Tibial artery (tissue), 4 donors: ENCODE measurements around the gene STON1.
A peak's percentile ranks its signal among the peaks of the same experiment; 100 is the strongest.

Experiments used
- DNase-seq, 2 donors: peaks; one replicate each; pipeline ENCODE4 v3.0.0-alpha.2; 2019
- H3K27ac ChIP-seq, 2 donors: fragments of 200-600 bp; sonication (generic) in 1 of 2; 1 replicate in 1 of 2; 2 replicates in 1 of 2; pipeline ENCODE4 v1.5.1; 2018 to 2019; ENCODE audit warnings: mild to moderate bottlenecking in 1 of 2
- H3K27me3 ChIP-seq, 2 donors: fragments of 200-600 bp; sonication (generic) in 1 of 2; one replicate each; pipeline versions ENCODE4 v1.5.1 to v1.6.0; 2016 to 2019
- H3K36me3 ChIP-seq, 3 donors: fragments of 200-600 bp; sonication (generic) in 2 of 3; one replicate each; pipeline ENCODE4 v1.5.1; 2016 to 2019; ENCODE audit warnings: mild to moderate bottlenecking in 2 of 3
- H3K4me1 ChIP-seq, 4 donors: fragments of 200-600 bp; sonication (generic) in 2 of 4; 1 replicate in 3 of 4; 2 replicates in 1 of 4; pipeline ENCODE4 v1.5.1; 2016 to 2019
- H3K4me3 ChIP-seq, 2 donors: fragments of 200-600 bp; sonication (generic) in 1 of 2; 1 replicate in 1 of 2; 2 replicates in 1 of 2; pipeline ENCODE4 v1.5.1; 2018 to 2019; ENCODE audit warnings: mild to moderate bottlenecking in 2 of 2
- H3K9me3 ChIP-seq, 3 donors: fragments of 200-600 bp; sonication (generic) in 1 of 3; one replicate each; pipeline ENCODE4 v1.5.1; 2016 to 2019
- intact Hi-C: fragments of 100-400 bp; cut with DNase I; formaldehyde crosslinking; loops from one replicate; pipeline ENCODE4 v1.15.0; 2023; ENCODE audit warnings: low total_unique reads
- TF ChIP-seq, protein P1 (sequence below), 2 experiments: fragments of 200-600 bp in 1 of 2; fragments of 450-650 bp in 1 of 2; IDR thresholded peaks; one replicate each; pipeline ENCODE4 v1.5.1; 2017 to 2019; ENCODE audit warnings: antibody characterized with exemption in 2 of 2, mild to moderate bottlenecking in 1 of 2, moderate library complexity in 1 of 2

The STON1 gene

DNA sequence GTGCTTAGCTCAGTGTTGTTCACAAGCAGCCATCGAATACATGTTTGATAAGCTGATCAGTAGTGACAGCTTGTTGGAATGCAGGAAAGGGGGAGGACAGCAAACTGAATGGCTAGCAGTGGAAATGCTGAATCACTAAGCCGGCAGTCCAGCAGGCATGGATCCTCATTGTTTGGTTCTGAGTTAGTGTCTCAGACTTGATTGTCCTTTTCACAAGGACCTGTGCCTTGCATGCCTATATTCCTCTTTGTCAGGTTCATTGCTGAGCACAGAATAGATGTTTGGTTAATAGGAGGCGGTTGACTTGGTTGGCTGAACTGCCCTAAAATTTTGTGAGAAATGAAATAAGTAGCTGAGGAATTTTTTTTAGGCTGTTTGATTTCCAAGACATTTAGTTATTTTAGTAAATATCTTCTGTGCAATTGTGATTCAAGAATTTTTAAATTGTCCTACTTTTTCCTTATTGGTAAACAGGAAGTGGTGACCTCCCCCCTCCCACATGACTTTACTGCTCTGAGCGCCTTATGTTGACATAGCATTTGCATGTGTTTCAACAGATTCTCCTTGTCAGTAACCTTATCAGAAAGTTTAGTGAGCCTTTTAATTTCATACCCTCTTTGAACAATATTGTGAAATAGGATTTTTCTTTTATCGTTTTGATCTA lies 21.4 kb upstream of the STON1 start:
- Histone ChIP-seq H3K4me3 (no peak overlapping the region), H3K4me1 (peaks cover 0 to 29% (median 1%) of the 10 kb centered on the region in 4 donors), H3K27me3 (no peaks in the 10 kb centered on the region), H3K36me3 (peaks cover 17 to 68% (median 33%) of the 10 kb centered on the region in 3 donors), H3K9me3 (no peaks in the 10 kb centered on the region), H3K27ac (peak overlapping the region; percentile 29 to 33)
- DNase-seq, result no peak
- intact Hi-C loops, result no loop called here
- TF ChIP-seq, protein P1, sequence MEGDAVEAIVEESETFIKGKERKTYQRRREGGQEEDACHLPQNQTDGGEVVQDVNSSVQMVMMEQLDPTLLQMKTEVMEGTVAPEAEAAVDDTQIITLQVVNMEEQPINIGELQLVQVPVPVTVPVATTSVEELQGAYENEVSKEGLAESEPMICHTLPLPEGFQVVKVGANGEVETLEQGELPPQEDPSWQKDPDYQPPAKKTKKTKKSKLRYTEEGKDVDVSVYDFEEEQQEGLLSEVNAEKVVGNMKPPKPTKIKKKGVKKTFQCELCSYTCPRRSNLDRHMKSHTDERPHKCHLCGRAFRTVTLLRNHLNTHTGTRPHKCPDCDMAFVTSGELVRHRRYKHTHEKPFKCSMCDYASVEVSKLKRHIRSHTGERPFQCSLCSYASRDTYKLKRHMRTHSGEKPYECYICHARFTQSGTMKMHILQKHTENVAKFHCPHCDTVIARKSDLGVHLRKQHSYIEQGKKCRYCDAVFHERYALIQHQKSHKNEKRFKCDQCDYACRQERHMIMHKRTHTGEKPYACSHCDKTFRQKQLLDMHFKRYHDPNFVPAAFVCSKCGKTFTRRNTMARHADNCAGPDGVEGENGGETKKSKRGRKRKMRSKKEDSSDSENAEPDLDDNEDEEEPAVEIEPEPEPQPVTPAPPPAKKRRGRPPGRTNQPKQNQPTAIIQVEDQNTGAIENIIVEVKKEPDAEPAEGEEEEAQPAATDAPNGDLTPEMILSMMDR (IDR thresholded peaks at IDR 0.05), result no peak

GRCh38 chr2:48510329-48510728 lies 19.6 kb upstream of the STON1 start:
- intact Hi-C loops, result no loop called here
- peak overlapping the region in 1 of 2 donors; percentile 29 for H3K27ac ChIP-seq
- no peak overlapping the region for H3K4me3 ChIP-seq

GRCh38 chr2:48511849-48512470 lies 18.0 kb upstream of the STON1 start:
- Histone ChIP-seq H3K4me1 (peaks cover 0 to 36% (median 1%) of the 10 kb centered on the region in 4 donors), H3K4me3 (no peak overlapping the region), H3K27me3 (no peaks in the 10 kb centered on the region), H3K27ac (no peak overlapping the region), H3K9me3 (no peaks in the 10 kb centered on the region), H3K36me3 (peaks cover 31 to 66% (median 41%) of the 10 kb centered on the region in 3 donors)
- TF ChIP-seq, protein P1 (IDR thresholded peaks at IDR 0.05), result no peak
- DNase-seq, result no peak
- intact Hi-C loops, result no loop called here

More at GRCh38 chr2:48510329-48510728, 19.6 kb upstream of the STON1 start:
- no peak for DNase-seq
- Histone ChIP-seq H3K9me3 (no peaks in the 10 kb centered on the region), H3K27me3 (no peaks in the 10 kb centered on the region), H3K4me1 (peaks cover 0 to 29% (median 1%) of the 10 kb centered on the region in 4 donors), H3K36me3 (peaks cover 19 to 67% (median 40%) of the 10 kb centered on the region in 3 donors)
- TF ChIP-seq, protein P1 (IDR thresholded peaks at IDR 0.05), result no peak

DNA sequence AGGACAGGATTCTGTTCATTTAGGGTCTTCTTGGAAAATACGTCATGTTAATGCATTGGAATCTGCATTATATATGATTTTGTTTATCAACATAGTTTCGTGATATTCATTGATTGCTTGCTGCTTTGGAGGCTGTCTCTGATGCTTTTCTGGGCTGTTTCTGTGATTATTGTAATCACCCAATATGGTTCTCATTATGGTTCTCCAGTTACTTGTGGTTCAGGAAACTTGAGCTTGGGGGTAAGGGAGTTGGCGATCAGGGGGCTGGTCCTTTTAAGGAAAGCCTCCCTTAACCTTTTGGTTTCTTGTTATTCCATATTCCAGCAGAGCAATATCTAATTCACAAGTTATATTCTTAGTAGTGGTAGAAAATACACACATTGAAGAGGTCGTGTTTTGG lies 17.4 kb upstream of the STON1 start:
- no peak for DNase-seq
- intact Hi-C loops, result no loop called here
- TF ChIP-seq, protein P1 (IDR thresholded peaks at IDR 0.05), result no peak
- Histone ChIP-seq H3K4me3 (no peak overlapping the region), H3K27me3 (no peaks in the 10 kb centered on the region), H3K9me3 (no peaks in the 10 kb centered on the region), H3K27ac (no peak overlapping the region), H3K4me1 (peaks cover 0 to 36% (median 1%) of the 10 kb centered on the region in 4 donors), H3K36me3 (peaks cover 38 to 68% (median 41%) of the 10 kb centered on the region in 3 donors)

- peaks cover 0 to 19% (median 0%) of the 10 kb centered on the region in 4 donors for H3K4me1 ChIP-seq
- intact Hi-C loops, result no loop called here
- no peaks in the 10 kb centered on the region for H3K9me3 ChIP-seq
- DNase-seq, result no peak
- TF ChIP-seq, protein P1 (IDR thresholded peaks at IDR 0.05), result no peak
- no peaks in the 10 kb centered on the region for H3K27me3 ChIP-seq
- peaks cover 44 to 81% (median 47%) of the 10 kb centered on the region in 3 donors for H3K36me3 ChIP-seq
- peak overlapping the region in 1 of 2 donors; percentile 50 for H3K27ac ChIP-seq
- no peak overlapping the region for H3K4me3 ChIP-seq
Observed at GRCh38 chr2:48514348-48515003, 15.5 kb upstream of the STON1 start.
